Measurements from ENCODE around the gene GATA6. TPM values are rescaled to one million over a fixed set of nuclear protein-coding genes. Genes with fewer than 3 reads are reported as not detected.

GATA6 gene
- total and polyA plus RNA-seq, 9 donors, result 30.2 to 221 (median 129) TPM

DNA sequence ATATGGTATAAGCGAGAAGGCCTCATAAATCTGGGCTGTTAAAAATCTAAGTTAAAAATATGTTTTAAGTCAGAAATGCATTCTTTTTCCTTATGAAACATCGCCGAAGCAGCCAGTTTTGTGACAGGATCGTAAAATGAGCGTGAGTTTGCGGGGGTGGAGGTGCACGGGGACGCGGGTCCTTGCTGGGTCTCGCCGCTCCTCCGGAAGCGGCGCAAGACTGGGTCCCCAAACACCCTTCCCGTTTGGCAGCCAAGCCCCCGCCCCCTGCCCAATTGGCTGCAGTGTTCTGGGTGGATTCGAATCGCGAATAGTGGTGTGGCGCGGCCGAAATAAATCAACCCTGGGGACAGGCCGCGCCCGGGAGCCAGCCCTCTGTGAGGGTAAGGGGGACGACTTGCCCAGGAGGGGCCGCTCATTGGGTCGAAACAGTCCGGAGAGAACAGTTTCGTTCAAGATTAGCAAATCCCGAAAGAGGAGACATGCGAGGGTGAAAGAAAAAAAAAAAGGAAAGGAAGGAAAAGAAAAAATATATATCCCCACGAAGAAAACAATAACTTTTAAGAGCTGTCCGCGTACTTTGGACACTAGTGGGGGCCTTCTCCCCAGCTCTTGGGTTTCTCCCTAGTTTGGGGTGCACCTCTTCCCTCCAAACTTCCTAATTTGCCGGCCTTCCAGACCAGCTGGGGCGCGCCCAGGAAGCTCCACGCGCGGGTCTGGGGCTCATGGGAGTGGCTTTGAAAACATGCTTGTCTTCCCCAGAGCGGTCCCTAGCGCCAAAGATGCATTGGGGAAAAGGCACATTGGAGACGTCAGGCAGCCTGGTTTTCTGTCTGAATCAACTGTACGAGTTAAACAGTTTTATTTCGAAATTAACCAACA, 3.1 kb upstream of the GATA6 start:
- Histone ChIP-seq H3K4me3 (peak overlapping the region; percentile 98), H3K9me3 (no peaks in the 10 kb centered on the region), H3K27me3 (no peaks in the 10 kb centered on the region), H3K36me3 (no peaks in the 10 kb centered on the region), H3K4me1 (ENCODE audit: insufficient read depth) (peaks cover 1% of the 10 kb centered on the region), H3K27ac (peak overlapping the region; percentile 23 to 96)
- intact Hi-C loops (cut with DNase I), result loop anchor here in 3 of 4 donors (5.0 to 10.0 kb wide), 4 partner anchors 172 to 548 kb away; no protein-coding TSS in a partner anchor
- peak; percentile 79 to 85 (median 83) for DNase-seq
- 10 to 17% (median 16%) methylated on average over 46 of the region's 46 CpGs for WGBS, 3 donors
- TF ChIP-seq CTCF (IDR thresholded peaks at IDR 0.05) (no peak), EP300 (IDR thresholded peaks at IDR 0.05) (no peak), POLR2A (IDR thresholded peaks at IDR 0.05) (peak; percentile 51)

DNA sequence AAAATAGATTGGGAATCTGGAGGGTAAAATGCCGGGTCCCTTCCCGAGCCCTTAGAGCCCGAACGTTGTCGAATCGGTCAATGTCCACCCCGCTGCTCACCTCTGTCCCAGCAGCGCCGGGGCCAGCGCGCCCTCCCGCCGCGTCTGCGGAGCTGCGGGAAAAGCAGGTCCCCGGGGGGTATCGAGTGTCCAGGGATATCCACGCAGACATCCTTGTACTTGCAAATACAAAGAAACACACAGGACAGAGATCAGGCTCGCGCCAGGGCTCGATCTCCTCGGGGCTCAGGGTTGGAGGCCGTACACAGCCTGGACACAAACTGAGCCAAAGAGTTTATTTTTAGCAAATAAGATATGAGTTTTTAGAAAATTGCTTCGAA, 2.3 kb upstream of the GATA6 start:
- H3K27ac ChIP-seq, result peak overlapping the region; percentile 85 to 96
- peak; percentile 46 to 69 (median 57) for DNase-seq
- WGBS, 3 donors, result 13 to 19% (median 16%) methylated on average over 25 of the region's 25 CpGs

GRCh38 chr18:22167471-22168241, 1.7 kb upstream of the GATA6 start:
- Histone ChIP-seq H3K4me1 (ENCODE audit: insufficient read depth) (peaks cover 1% of the 10 kb centered on the region), H3K27me3 (no peaks in the 10 kb centered on the region), H3K9me3 (no peaks in the 10 kb centered on the region), H3K4me3 (peak overlapping the region; percentile 98), H3K27ac (peak overlapping the region; percentile 85 to 96), H3K36me3 (no peaks in the 10 kb centered on the region)
- WGBS, 3 donors, result 5 to 9% (median 8%) methylated on average over 34 of the region's 34 CpGs
- DNase-seq, result peak; percentile 61 to 69 (median 64)
- TF ChIP-seq EP300 (IDR thresholded peaks at IDR 0.05), result no peak
- TF ChIP-seq POLR2A (IDR thresholded peaks at IDR 0.05), result peak; percentile 36
- intact Hi-C loops (cut with DNase I), result loop anchor here in 3 of 4 donors (2.0 to 10.0 kb wide), 5 partner anchors 173 to 547 kb away; no protein-coding TSS in a partner anchor

More for the DNA sequence above, 2.3 kb upstream of the GATA6 start:
- no peaks in the 10 kb centered on the region for H3K36me3 ChIP-seq
- H3K4me1 ChIP-seq (ENCODE audit: insufficient read depth), result peaks cover 1% of the 10 kb centered on the region
- H3K9me3 ChIP-seq, result no peaks in the 10 kb centered on the region
- intact Hi-C loops (cut with DNase I), result loop anchor here in 3 of 4 donors (5.0 to 10.0 kb wide), 4 partner anchors 172 to 548 kb away; no protein-coding TSS in a partner anchor
- H3K27me3 ChIP-seq, result no peaks in the 10 kb centered on the region
- peak overlapping the region; percentile 98 for H3K4me3 ChIP-seq
- TF ChIP-seq CTCF (IDR thresholded peaks at IDR 0.05) (no peak), EP300 (IDR thresholded peaks at IDR 0.05) (no peak), POLR2A (IDR thresholded peaks at IDR 0.05) (no peak)

GRCh38 chr18:22168360-22168921, 948 bp upstream of the GATA6 start:
- peak overlapping the region; percentile 98 for H3K4me3 ChIP-seq
- intact Hi-C loops (cut with DNase I), result loop anchor here in 3 of 4 donors (2.0 to 10.0 kb wide), 5 partner anchors 174 to 546 kb away; no protein-coding TSS in a partner anchor
- 1% methylated on average over 36 of the region's 36 CpGs for WGBS, 3 donors
- peak overlapping the region; percentile 85 to 96 for H3K27ac ChIP-seq
- TF ChIP-seq EP300 (IDR thresholded peaks at IDR 0.05), result no peak
- no peak for TF ChIP-seq POLR2A (IDR thresholded peaks at IDR 0.05)
- no peak for TF ChIP-seq CTCF (IDR thresholded peaks at IDR 0.05)
- peak in 4 of 5 donors; percentile 47 to 61 (median 54) for DNase-seq
- H3K27me3 ChIP-seq, result no peaks in the 10 kb centered on the region
- no peaks in the 10 kb centered on the region for H3K9me3 ChIP-seq
- no peaks in the 10 kb centered on the region for H3K36me3 ChIP-seq
- peaks cover 1% of the 10 kb centered on the region for H3K4me1 ChIP-seq (ENCODE audit: insufficient read depth)

All from ovary (tissue), 9 donors.